ENCODE results near the gene GPR35. TPM values are rescaled to one million over a fixed set of nuclear protein-coding genes. Genes with fewer than 3 reads are reported as not detected.

GPR35 gene
- total RNA-seq, 1 donor from 2014 or later: 1.5 TPM

DNA sequence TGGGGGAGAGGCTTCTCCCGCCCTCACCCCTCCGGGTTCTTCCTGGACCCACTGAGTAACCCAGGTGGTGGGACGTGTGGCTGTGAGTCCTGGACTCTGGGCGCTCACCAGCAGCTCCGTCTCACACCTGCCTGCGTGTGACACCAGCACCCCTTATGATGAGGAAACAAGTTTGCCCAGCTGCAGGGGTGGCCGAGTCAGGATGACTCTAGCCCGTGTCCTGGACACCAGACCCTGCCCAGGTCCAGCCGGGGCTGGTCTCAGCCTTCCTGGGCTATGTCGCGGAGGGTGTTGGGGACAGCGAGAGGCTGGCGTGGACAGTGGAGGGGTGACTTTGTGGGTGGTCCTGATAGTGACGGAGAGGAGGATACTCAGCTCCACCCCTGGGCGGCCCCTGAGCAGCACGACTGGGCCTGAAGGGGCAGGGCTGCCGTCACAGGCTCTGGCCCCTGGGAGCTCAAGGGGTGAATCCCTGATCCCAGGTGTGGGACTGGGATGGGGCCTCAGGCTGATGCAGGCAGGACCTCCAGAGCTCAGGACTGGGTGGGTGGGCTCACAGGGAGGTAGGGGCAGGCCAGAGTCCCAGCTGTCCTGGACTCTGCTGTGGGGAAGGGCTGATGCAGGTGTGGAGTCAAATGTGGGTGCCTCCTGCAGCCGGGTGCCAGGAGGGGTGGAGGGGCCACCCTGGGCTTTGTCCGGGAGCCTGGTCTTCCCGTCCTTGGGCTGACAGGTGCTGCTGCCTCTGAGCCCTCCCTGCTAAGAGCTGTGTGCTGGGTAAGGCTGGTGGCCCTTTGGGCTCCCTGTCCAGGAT, 3.7 kb downstream of the GPR35 start:
- no peak overlapping the region for H3K4me3 Mint-ChIP-seq (ENCODE audit: unreplicated experiment)
- DNase-seq: no peak
- H3K9me3 Mint-ChIP-seq (ENCODE audit: unreplicated experiment): peaks cover 9% of the 10 kb centered on the region
- H3K27me3 Mint-ChIP-seq (ENCODE audit: unreplicated experiment): peaks cover 6% of the 10 kb centered on the region
- H3K27ac Mint-ChIP-seq (ENCODE audit: unreplicated experiment): no peak overlapping the region
- H3K4me1 Mint-ChIP-seq (ENCODE audit: low read depth, unreplicated experiment): no peaks in the 10 kb centered on the region
- TF ChIP-seq, protein P1, sequence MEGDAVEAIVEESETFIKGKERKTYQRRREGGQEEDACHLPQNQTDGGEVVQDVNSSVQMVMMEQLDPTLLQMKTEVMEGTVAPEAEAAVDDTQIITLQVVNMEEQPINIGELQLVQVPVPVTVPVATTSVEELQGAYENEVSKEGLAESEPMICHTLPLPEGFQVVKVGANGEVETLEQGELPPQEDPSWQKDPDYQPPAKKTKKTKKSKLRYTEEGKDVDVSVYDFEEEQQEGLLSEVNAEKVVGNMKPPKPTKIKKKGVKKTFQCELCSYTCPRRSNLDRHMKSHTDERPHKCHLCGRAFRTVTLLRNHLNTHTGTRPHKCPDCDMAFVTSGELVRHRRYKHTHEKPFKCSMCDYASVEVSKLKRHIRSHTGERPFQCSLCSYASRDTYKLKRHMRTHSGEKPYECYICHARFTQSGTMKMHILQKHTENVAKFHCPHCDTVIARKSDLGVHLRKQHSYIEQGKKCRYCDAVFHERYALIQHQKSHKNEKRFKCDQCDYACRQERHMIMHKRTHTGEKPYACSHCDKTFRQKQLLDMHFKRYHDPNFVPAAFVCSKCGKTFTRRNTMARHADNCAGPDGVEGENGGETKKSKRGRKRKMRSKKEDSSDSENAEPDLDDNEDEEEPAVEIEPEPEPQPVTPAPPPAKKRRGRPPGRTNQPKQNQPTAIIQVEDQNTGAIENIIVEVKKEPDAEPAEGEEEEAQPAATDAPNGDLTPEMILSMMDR (IDR thresholded peaks at IDR 0.05; ENCODE audit: partially characterized antibody, unreplicated experiment): no peak
- H3K36me3 Mint-ChIP-seq (ENCODE audit: unreplicated experiment): peaks cover 9% of the 10 kb centered on the region

DNA sequence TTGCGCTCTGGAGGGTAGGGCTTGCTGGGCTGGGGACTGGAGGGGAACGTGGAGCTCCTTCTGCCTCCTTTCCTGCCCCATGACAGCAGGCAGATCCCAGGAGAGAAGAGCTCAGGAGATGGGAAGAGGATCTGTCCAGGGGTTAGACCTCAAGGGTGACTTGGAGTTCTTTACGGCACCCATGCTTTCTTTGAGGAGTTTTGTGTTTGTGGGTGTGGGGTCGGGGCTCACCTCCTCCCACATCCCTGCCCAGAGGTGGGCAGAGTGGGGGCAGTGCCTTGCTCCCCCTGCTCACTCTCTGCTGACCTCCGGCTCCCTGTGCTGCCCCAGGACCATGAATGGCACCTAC, 4.3 kb downstream of the GPR35 start:
- peaks cover 9% of the 10 kb centered on the region for H3K36me3 Mint-ChIP-seq (ENCODE audit: unreplicated experiment)
- TF ChIP-seq, protein P1 (IDR thresholded peaks at IDR 0.05; ENCODE audit: partially characterized antibody, unreplicated experiment): no peak
- DNase-seq: no peak
- no peak overlapping the region for H3K4me3 Mint-ChIP-seq (ENCODE audit: unreplicated experiment)
- H3K9me3 Mint-ChIP-seq (ENCODE audit: unreplicated experiment): peaks cover 12% of the 10 kb centered on the region
- no peak overlapping the region for H3K27ac Mint-ChIP-seq (ENCODE audit: unreplicated experiment)
- no peaks in the 10 kb centered on the region for H3K4me1 Mint-ChIP-seq (ENCODE audit: low read depth, unreplicated experiment)
- peaks cover 6% of the 10 kb centered on the region for H3K27me3 Mint-ChIP-seq (ENCODE audit: unreplicated experiment)

GRCh38 chr2:240629968-240630770, 4.9 kb downstream of the GPR35 start:
- Mint-ChIP-seq H3K36me3 (ENCODE audit: unreplicated experiment) (peaks cover 9% of the 10 kb centered on the region), H3K4me1 (ENCODE audit: low read depth, unreplicated experiment) (no peaks in the 10 kb centered on the region), H3K27ac (ENCODE audit: unreplicated experiment) (no peak overlapping the region), H3K27me3 (ENCODE audit: unreplicated experiment) (peaks cover 6% of the 10 kb centered on the region), H3K9me3 (ENCODE audit: unreplicated experiment) (peaks cover 15% of the 10 kb centered on the region), H3K4me3 (ENCODE audit: unreplicated experiment) (no peak overlapping the region)
- TF ChIP-seq, protein P1 (IDR thresholded peaks at IDR 0.05; ENCODE audit: partially characterized antibody, unreplicated experiment): no peak
- DNase-seq: no peak

GRCh38 chr2:240630771-240631547, 5.7 kb downstream of the GPR35 start:
- TF ChIP-seq, protein P1 (IDR thresholded peaks at IDR 0.05; ENCODE audit: partially characterized antibody, unreplicated experiment): no peak
- Mint-ChIP-seq H3K27me3 (ENCODE audit: unreplicated experiment) (peaks cover 6% of the 10 kb centered on the region), H3K4me3 (ENCODE audit: unreplicated experiment) (no peak overlapping the region), H3K4me1 (ENCODE audit: low read depth, unreplicated experiment) (no peaks in the 10 kb centered on the region), H3K27ac (ENCODE audit: unreplicated experiment) (no peak overlapping the region), H3K36me3 (ENCODE audit: unreplicated experiment) (peaks cover 9% of the 10 kb centered on the region), H3K9me3 (ENCODE audit: unreplicated experiment) (peaks cover 16% of the 10 kb centered on the region)
- DNase-seq: no peak
